Measurements from ENCODE around the gene PIGT.

PIGT gene

DNA sequence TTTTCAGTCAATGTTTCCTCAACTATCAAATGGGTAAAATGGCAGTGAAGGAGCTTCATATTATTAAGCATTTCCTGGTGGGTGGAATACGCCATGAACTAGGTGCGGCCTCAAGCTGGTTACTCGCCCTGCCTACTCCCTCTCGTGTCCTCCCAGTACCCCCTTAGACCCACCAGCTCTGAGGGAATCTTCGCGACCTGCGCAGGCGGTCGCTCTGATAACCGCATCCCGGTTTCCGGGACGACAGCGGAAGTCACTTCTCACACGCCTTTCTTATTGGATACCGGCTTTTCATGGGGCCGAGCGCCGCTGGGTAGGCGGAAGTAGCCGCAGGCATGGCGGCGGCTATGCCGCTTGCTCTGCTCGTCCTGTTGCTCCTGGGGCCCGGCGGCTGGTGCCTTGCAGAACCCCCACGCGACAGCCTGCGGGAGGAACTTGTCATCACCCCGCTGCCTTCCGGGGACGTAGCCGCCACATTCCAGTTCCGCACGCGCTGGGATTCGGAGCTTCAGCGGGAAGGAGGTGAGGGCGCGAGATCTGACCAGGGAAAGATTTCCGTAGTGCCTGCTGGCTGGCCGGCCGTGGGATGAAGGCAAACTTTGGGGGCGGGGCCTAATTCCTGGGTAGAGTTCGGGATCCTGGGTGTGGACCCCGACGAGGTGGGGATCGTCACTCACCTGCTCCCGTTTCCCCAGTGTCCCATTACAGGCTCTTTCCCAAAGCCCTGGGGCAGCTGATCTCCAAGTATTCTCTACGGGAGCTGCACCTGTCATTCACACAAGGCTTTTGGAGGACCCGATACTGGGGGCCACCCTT, at the start of gene PIGT:
Gene PIGT, plus strand, starts transcription at position 320 of the 816 bp plus-strand sequence. Its CDS starts 16 bp downstream, at position 336.
- DNase-seq = peak; percentile 84

DNA sequence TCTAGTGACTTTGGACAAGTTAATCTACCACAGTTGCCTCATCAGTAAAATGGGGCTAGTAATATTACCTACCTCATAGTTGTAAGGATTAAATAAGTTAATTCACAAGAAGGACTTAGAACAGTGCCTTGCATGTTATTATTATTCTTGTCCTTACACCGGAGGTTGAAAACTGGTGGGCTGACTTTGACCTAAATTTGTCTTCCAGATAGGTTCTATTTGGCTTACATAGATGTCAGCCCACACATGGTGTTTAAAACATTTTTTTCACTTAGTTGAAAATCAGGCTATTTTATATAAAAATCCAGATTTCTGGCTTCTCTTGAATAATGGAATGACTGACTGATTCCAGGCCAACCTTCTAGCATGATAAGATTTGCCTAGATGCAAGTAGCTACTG, 49.7 kb upstream of the PIGT start:
- no peak for DNase-seq

DNA sequence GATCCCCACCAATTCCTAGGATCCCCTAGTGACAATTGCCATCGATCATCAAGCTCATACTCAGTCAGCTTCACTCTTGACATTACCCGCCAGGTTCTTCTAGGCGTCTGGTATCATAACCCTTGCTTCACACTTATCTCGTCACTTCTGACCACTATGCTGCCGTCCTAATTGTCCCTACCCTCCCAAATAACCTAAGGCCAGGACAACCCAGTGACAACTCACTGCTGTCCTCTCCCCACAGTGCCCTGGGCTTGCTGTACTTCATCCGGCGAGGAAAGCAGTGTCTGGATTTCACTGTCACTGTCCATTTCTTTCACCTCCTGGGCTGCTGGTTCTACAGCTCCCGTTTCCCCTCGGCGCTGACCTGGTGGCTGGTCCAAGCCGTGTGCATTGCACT, 49.3 kb upstream of the PIGT start:
- DNase-seq = no peak

DNA sequence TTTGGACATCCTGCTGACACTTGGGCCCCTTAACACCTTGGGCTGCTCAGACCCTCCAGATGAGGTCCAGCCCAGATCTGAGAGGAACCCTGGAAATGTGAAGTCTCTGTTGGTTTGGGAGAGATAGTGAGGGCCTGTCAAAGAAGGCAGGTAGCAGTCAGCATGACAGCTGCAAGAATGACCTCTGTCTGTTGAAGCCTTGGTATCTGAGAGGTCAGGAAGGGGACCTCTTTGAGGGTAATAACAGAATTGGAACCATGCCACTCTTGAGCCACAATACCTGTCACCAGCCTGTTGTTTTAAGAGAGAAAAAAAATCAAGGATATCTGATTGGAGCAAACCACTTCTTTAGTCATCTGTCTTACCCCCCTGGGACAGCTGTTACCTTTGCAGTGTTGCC, 48.8 kb upstream of the PIGT start:
- no peak for DNase-seq

DNA sequence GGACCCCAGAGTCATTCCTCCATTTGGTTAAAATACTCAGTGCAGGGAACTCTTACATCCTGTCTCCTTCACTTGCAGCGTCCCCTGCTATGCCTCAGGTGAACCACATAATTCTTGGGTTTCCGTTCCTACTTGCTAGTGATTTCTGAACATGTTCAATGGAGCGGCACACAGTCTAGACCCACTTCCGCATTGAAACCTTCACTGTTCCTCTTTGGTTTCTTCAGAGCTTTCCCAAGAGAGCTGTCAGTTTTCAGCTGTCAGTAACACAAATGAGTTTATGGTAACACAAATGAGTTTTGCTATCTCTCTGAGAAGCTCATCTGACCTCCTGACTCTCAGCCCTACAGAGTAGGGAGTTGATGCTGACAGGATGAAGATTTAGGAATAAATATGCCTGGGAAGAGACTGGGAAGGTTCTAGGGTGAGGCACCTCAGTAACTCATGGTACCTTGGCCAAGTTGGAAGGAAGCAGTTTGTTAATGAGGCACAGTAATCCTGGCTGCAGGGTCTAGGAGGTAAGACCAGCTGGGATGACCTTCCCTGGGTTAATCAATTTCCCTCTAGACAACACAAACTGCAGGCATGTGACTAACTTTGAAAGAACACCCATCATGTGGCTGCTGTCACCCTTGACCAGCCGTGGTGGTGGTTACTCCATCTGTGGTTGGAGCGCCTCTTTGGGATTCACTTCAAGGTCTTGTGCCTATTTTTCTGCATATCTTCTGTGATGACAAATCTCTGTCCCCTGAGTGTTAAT, 47.5 kb upstream of the PIGT start:
- DNase-seq = no peak

DNA sequence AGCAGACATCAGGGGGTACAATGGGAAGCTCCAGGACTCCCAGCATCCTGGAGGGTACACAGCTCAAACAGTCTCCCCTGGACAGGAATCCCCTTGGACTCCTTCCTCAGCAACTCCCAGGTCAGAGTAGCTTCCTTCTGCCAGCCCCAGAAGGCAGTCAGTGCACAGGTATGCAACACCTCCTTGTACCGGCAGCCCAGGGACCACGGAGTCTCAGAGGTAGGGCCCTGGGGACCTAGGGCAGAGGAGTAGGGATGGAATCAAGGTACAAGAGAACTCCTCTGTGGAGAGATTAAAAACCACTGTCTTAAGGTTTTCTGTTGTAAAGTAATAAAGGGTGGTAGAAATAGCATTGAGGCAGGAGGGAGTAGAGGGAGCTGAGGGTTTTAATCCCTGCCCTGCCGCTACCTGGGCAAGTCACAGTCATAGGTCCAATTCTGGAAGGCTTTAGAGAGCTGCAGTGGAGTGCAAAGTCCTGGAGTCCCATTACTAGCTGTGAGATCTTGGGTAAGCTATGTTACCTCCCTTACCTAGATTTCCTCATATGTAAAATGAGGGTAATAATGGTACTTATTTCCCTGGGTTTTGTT, 45.3 kb upstream of the PIGT start:
- no peak for DNase-seq

DNA sequence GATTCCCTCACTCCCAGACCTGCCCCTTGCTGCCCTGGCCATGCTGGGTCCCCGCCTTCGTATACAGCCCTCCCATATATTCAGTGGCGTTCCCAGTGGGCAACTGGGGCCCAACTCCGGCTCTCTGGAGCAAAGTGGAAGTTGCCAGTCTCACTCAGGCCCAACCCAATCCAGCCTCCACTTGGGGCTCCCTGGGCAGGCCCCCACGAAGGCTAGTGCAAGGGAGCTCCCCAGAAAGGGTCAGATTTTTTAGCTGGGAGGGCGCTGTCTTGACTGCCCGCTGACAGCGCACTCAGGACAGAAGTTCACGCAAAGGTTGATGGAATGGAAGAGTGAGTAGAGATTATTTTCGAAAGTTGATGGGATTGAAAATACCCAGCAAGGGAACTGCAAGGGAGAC, 43.7 kb upstream of the PIGT start:
- DNase-seq = no peak

DNA sequence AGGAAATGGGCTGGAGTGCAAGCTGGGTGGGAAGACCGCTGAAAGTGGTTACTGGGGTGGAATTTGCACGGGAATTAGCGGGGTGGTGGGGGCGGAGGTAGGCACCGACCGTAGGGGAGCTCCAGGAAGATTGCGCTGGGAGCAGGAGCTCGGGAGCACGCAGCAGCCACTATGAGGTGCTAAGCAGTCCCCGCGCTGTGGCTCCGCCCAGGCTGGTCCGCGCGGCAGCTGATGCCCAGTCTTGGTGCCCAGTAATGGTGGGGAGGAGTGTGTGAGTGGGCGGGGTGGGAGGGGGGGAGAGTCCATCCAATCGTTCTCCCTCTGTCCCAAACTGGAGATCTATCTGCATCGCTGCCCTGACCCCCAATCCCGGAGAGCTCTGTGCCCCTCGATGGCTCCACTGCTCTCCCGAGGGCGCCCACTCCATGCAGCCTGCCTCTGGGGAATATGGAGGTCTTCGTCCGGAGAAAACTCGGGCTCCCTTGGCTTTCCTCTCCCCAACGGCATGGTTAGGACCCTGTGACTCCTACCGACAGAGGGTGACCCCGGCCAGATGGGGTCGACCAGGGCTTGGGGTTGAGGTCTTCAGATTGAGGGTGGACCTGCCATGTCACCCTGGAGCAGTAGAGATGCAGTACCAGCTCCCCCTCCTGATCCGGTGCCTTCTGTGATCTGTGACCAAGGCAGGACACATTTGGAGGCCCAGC, 43.1 kb upstream of the PIGT start:
- DNase-seq = no peak

DNA sequence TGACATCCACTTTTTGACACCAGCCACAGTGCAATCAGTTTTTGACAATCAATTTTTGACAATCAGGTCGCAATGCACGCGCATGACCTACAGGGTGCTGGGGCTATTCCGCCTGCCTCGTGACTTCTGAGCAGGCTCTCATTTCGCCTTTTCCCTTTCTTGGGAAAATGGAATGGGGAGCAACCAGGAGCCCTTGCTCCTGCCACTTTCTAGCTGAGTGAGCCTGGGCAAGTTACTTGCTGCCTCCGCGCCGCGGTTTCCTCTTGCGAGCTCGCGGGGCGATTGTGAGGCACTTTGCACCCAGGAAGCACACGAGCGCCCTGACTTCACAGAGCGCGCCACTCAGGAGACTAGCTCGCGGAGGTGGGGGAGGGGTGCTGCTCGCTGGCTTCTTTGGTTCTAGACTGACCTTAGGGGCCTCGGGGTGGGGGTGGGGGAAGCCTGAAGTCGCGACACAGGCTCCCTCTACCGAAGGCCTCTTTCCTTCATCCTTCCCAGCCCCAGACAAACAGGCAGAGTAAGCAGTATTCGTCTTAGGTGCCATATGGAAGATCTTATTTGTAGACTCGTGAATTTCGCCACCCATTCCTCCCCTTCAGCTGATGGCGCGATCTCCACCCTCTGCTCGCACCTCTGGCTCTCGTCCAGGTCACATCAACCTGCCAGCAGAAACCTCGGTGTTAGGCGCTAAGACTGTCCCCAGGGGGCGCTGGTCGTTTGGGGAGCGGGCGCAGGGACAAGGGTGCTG, 42.4 kb upstream of the PIGT start:
- DNase-seq = peak; percentile 82

DNA sequence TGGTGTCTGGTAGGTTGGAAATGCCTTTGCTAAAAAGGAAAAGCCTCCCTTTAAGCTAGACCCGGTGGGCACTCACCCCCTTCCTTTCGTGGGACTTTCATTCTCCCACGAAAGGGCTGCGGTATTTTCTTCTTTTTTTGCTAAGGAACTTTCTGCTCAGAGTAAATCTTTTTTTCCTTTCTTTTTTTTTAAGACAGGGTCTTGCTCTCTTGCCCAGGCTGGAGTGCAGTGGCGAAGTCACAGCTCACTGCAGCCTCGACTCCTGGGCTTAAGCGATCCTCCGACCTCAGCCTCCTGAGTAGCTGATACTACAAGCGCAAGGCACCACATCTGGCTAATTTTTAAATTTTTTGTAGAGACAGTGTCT, 41.9 kb upstream of the PIGT start:
- DNase-seq = no peak

DNA sequence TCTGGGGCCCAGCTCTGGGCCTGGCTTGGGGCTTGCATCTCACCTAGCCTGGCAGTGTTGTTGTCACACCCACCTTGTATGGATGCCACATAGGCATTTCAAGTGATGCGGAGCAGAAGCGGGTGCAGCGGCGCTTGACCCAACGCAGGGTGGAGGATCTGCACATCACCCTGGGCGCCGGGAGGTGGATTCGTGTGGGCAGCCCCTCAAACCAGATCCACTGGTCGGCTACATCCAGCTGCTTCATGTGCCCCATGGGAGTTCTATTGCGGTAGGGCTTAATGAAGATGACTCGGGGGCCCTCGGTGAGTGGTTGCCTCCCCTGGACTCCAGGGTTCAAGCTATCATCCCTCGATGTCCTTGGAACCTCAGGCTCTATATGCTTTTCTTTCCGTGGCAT, 41.0 kb upstream of the PIGT start:
- no peak for DNase-seq

DNA sequence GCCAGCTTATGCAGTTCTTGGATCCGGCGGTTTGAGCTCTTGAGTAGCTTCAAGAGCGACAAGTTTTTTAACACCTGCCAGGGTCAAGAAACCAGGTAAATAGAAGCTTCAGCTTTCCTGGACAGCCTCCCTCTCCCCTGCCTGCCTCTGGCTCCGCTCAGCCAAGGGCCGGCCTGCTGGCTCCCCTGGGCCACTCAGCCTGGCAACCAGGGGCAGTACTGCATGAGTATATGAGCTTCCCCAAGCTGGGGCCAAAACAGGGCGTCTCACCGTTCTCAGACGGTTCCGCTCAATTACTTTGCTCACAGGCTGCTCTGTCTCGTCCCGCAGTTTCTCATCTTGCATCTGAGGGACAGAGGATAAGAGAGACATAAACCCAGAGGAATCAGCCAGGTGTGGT, 38.7 kb upstream of the PIGT start:
- no peak for DNase-seq

DNA sequence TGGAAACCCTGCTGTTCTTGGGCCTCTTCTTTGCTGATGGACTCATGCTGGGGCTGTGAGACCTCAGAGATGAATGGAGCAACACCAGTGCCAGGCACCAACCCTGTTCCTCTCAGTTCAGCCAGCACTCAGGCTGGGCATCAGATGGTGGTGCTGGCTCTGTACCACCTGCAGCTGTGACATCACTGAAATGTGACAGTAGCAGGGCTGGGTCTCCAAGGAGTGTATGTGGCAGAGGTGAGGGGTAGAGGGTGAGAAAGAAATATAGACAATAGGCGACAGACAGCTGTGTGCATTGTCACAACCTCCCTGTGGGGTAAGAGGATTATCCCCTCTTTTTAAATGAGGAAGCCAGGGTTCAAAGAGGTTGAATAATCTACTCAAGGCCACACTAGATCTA, 37.8 kb upstream of the PIGT start, which contains the start of gene TP53TG5:
Gene TP53TG5, minus strand, starts transcription at position 135 of the 400 bp plus-strand sequence. Its CDS starts 89 bp downstream, at position 46.
- no peak for DNase-seq

DNA sequence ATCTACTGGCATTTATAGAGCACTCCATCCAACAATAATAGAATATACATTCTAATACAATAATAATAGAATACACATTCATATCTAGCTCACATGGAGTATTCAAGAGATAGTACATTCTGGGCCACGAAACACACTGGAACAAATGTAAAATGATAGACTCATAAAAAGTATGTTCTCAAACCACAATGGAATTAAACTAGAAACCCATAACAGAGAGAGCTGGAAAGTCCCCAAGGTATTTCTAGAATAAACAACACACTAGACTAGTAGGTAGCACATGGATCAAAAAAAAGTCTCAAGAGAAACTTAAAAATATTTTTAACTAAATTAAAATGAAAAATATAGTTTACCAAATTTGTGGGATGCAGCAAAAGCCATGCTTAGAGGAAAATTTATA, 28.7 kb upstream of the PIGT start:
- no peak for DNase-seq

DNA sequence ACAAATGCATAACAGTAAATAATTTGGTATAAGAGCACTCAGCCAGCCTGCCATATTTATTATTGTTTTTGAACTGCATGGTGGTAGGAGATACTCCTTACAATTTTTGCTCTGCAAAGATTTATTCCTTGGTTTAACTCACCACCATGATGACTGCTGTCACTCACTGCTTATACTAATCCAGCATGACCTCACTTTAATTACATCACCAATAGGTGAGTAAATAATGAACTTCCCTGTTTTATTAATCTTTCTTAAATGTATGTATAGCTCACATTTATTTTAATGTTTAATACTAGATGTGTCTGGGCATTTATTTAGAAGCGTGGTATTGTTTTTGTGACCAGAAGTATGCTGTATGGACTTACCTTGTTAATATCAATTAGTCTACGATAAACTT, 25.0 kb upstream of the PIGT start:
- no peak for DNase-seq

DNA sequence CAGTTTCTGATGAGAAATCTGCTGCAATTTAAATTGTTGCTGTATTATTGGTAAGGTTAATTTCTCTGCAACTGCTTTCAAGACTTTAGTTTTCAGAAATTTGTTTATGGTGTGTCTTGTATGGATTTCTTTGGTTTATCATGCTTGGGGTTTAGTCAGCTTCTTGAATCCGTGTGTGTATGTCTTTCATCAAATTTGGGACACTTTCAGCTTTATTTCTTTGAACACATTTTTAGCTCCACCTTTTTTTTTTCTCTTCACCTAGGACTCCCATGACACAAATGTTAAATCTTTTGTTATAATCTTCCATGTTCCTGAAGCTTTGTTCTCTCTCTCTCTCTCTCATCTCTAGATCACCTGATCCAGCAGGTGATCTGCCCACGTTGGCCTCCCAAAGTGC, 24.4 kb upstream of the PIGT start:
- no peak for DNase-seq

DNA sequence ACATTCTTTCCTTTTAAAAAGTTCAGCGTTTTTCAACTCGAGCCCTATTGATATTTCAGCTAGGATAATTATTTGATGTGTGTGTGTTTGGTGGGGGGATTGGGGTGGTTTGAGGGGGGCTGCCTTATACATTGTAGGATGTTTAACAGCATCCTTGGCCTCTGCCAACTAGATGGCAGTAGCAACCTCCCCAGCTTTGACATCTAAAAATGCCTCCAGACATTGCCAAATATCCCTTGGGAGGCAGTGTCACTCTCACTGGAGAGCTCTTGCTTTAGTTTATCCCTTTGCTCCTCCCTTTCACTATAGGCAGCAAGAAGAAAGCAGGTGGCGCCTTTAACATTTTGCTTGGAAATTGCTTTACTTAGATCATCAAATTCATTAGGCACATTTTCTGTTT, 23.2 kb upstream of the PIGT start:
- peak; percentile 25 for DNase-seq

DNA sequence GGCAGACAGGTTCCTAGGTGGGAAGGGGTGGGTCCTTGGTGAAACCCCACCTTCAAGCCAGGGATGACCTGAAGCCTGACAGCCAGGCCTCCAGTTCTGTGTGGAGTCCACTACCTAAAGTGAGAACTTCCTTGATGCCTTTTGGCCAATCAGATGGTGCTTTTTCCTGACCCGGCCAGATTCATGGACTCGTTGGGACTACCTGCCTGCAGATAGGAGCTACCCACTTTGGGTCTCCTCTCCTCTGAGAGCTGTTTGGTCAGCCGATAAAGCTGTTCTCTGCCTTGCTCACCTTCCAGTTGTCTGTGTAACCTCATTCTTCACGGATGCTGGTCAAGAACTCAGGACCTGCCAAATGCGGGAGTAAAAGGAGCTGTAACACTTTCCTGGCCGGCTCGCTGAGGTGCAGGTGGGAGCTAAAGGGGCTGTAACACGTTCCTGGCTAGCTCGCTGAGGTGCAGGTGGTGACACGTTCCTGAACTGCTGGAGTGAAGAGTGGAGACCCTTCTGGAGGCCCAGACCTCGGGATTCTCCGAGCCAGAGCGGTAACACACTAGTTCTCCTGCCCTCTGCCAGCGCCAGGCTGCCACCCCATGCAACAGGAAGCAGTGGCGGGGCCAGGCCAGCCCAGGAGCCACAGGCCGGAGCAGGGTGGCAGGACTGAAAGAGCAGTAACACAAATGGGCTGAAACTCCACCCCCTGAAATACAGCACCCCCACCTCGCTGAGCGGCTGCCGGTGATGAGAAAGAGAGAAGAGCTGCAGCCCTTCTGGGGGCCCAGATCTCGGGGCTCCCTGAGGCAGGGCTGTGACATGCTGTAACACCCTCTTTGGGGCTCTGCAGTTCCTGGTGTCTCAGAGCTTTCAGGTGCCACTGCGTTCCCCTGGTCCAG, 21.5 kb upstream of the PIGT start:
- no peak for DNase-seq

DNA sequence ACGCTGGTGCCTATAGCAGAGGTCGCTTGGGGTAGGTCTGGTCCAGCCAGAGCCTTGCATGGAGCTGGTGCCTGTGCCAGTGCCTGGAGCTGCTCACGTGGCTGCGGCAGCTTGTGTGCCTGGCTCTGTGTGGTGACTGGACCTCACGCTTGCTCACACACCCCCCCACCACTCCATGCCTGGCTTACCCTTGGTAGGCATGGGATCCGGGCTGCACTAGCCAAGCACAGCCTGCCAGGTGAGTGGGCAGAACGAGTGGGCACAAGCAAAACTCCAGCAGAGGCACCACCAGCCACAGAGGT, 20.9 kb upstream of the PIGT start:
- DNase-seq = no peak

DNA sequence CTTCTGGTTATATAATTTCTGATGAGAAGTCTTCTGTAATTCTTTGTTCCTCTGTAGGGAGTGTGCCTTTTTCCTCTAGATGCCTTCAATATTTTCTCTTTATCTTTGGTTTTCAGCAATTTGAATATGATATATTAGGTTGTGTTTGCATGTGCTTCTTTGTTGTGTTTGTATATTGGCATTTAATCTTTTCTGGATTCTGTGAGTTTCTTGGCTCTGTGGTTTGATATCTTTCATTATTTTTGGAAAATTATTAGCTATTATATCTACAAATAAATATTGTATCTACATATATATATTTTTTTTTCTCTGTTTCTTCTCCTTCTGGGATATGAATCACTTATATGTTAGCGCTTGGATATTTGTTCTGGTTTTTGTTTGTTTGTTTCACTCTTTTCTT, 16.9 kb upstream of the PIGT start:
- no peak for DNase-seq

DNA sequence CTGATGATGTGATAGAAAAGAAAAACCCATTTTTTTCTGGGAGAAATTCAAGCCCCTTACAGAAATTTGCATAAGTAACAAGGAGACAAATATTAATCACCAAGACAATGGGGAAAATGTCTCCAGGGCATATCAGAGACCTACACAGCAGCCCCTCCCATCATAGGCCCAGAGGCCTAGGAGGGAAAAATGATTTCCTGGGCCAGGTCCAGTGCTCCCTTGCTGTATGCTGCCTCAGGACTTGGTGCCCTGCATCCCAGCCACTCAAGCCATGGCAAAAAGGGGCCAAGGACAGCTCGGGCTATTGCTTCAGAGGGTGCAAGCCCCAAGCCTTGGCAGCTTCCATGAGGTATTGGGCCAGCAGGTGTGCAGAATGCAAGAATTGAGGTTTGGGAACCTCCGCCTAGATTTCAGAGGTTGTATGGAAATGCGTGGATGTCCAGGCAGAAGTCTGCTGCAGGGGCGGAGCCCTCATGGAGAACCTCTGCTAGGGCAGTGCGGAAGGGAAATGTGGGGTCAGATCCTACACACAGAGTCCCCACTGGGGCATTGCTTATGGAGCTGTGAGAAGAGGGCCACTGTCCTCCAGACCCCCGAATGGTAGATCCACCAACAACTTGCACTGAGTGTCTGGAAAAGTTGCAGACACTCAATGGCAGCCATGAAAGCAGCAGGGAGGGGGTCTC, 15.5 kb upstream of the PIGT start:
- no peak for DNase-seq

All from DMS153 (cell line).